Femur (tissue), 1 donor: ENCODE measurements around the gene MED31.
"Not testable (repeated sequence)": the region's sequence is repeated elsewhere in the genome, so short reads cannot be mapped to it uniquely, and the experiment has no call there.

Source experiments
- DNase-seq: peaks from one replicate; pipeline ENCODE4 v3.0.0-alpha.2; 2017

MED31 gene

GRCh38 chr17:6651354-6651918, at the start of gene MED31, which contains the start of gene C17orf100:
Gene MED31, minus strand, starts transcription at chr17:6651605. Its CDS starts 77 bp downstream, at chr17:6651528.
Gene C17orf100, plus strand, starts transcription at chr17:6651762. Its CDS starts 152 bp downstream, at chr17:6651914.
- DNase-seq: peak; percentile 96

GRCh38 chr17:6700948-6701307, 49.5 kb upstream of the MED31 start:
- DNase-seq: no peak

- no peak for DNase-seq
Observed at GRCh38 chr17:6699997-6700947, 48.9 kb upstream of the MED31 start.

- no peak for DNase-seq
Observed at GRCh38 chr17:6698004-6698403, 46.6 kb upstream of the MED31 start.

DNA sequence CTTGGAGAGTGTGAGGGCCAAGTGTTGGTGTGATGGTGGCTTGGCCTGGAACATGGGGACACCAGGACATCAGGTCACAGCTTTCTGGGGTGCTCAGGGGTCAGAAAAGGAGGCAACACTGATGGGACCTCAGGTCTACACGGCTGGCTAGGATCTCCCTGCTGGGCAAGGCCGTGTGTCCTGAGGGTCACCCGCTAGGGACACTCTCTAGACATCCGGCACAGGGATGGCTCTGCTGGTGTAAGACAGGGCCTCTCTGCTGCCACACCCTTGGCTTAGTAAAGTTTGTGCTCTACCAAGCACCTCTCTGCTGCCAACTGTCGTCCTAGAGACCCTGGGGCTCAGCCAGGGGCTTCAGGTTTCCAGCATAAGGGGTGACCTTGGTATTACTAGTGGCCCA, 45.5 kb upstream of the MED31 start:
- DNase-seq: no peak

DNA sequence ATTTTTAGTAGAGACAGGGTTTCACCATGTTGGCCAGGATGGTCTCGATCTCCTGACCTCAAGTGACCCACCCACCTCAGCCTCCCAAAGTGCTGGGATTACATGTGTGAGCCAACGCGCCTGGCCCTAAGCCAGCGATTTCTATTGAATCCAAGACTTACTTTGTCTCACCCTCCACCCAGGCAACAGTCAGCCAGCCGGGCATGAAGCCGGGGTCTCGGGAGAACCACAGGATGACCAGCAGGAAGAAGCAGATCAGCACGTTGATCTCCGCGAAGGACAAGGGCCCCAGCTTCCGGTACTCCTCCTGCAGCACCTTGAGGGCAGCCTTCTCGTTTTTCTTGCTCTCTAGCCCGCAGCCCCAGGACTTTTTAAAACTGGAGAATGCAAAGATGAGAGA, 44.2 kb upstream of the MED31 start:
- DNase-seq: no peak

GRCh38 chr17:6695051-6695450, 43.6 kb upstream of the MED31 start:
- no peak for DNase-seq

DNA sequence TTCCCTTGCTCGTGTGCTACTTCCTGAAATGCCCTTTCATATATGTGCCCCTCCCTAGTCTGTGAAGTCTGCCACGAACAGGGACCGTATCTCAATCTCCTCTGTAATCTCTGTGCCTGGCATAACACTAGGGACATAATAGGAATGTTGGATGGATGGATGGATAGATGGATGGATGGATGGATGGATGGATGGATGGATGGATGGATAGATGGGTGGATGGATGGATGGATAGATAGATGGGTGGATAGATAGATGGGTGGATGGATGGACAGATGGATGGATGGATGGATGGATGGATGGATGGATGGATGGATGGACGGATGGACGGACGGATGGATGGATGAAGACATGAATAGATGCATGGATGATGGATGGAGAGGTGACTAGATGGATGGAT, 40.6 kb upstream of the MED31 start:
- not testable (repeated sequence) for DNase-seq

DNA sequence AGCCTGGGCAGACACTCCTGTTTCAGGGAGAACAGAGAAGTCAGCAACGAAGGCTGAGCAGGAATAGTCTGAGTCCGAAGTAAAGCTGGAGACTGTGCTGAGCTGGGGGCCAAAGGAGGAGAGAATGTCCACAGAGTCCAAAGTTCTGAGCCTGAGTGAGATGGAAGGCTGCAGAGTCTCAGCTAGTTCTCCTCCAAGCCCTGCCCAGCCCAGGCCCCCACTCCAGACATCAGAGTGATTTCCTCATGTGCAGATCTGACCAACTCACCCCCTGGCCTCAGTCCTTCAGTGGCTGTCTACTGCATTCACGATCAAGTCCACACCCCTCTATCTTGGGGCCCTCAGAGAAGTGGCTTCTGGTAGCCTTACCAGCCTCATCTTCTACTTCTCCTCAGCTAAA, 40.1 kb upstream of the MED31 start:
- DNase-seq: no peak

DNA sequence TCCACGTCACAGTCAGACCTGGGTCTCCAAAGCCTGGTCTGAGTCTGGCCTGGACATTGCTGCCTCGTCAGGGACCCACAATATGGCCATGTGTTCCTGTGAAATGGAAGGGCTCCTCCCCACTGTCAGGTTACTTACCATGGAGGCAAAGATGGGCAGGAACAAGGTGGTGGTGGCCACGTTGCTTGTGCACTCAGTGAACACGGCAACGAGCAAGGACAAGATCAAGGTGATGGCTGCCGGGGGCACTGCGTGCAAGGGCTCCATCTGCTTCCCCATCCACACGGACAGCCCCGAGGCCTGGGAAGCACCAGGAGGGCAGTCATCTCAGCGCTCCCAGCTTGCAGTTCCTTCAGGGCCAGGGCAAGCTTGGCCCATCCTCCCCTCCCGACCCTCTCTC, 39.2 kb upstream of the MED31 start:
- no peak for DNase-seq

DNA sequence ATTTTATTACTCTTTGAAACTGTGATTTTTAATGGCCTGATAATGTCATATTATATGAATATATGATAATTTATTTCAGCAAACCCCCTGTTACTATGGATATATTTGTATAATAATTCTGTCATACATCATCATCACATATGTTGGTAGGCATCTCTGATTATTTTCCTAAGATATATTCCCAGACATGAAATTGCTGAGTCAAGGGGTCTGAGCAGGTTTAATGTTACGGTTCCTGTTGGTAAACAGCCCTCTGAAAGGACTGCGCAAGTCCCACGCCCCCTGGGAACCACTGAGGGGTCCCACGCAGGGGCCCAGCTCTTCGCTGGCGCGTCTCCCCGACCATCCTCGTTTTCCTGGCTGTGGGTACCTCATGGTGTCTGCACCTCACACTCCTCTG, 37.5 kb upstream of the MED31 start:
- no peak for DNase-seq

GRCh38 chr17:6686026-6686425, 34.6 kb upstream of the MED31 start:
- no peak for DNase-seq

DNA sequence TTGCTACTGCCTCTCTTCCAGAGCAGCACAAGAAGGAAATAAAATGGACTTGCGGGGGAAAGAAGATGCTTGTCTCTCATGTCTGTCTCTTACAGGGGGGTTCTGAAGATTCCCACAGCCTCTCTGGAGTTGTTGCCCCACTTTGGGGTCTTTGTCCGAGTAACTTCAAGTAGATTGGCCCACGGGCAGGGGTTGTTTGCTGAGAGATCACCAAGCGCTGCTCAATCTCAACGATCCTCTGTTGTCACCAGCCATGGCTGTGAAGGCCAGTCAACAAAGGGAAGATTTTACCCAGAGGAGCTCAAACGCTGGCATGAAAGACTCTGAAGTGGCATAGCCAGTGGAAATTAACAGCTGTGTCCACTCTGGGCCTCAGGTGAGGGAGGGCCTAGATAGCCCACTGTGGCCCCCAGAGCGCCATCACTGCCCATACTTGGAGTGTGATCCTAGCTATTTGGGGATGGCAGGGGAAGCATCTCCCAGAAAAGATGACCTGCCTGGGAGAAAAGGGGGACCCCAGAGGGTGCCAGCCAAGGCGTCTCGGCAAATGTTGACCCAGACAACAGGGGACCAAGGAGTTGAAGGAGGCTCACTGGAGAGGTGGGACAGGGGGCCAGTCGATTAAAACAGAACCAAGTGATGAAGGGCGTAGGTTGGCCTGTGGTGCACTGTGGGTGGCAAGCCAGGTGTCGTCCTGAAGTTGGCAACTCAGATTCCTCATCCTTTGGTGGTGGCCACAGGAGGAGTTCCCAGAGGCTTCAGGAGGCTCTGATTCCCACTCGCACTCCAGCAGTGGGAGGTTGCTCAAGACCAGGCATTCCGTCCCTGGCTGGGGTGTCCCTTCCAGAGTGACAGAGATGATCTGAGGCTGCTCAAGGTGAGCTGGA, 33.7 kb upstream of the MED31 start:
- DNase-seq: no peak

GRCh38 chr17:6684460-6684783, 33.0 kb upstream of the MED31 start:
- no peak for DNase-seq

- DNase-seq: no peak
Observed at GRCh38 chr17:6683730-6684459, 32.5 kb upstream of the MED31 start.

DNA sequence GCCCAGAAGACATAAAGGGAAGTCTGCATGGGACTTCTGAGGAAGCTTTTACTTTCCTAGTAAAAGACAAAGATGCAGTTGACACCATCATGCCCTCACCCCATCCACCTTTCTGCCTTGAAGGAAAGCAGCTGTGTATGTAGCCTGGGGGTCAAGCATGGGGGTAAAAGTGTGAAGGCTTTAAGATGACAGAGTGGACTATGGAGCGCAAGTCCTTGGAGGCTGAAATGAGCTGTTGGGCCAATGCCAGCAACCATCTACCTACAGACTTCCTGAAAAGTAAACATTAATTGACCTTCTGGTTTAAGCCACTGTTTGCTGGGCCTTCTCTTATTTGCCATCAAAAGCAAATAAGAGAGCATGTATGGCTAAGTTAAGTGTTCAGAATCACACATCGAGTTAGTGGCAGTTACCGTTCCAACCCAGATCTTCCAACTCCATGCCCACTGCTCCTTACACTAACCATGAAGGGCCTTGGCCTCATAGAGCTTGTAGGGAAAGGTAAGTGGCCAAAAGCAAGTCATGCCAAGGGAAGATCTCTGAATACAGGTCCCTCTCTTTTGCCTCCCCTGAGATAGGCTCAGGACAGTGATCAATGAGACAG, 31.8 kb upstream of the MED31 start:
- no peak for DNase-seq

GRCh38 chr17:6682339-6682738, 30.9 kb upstream of the MED31 start:
- DNase-seq: no peak

DNA sequence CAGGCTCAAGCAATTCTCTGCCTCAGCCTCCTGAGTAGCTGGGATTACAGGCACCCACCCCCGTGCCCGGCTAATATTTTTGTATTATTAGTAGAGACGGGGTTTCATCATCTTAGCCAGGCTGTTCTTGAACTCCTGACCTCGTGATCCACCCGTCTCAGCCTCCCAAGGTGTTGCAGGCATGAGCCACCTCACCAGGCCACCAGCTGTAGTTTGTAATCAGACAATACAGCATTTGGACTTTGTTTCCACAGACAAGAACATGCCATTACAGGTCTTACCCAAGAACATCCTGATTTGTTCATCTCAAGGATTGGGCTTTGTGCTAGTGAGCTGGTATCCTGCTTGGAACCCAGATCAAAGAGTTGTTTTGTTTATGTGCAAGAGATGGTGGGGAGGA, 30.3 kb upstream of the MED31 start:
- no peak for DNase-seq

- DNase-seq: no peak
Observed at GRCh38 chr17:6681176-6681575, 29.8 kb upstream of the MED31 start.

DNA sequence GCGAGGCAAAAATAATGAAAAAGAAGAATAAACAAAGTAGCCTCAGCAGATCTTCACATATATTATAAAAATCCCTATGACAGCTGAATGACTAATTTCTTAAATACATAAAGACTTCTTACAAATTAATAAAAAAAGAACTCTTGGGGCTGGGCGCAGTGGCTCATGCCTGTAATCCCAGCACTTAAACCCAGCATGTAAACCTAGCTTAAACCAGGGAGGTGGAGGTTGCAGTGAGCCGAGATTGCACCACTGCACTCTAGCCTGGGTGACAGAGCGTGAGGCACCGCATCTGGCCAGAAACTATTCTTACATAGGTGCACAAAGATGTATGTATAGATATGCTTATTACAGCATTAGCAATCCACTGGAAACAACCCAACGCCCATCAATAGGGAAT, 27.8 kb upstream of the MED31 start:
- no peak for DNase-seq

GRCh38 chr17:6677946-6678345, 26.5 kb upstream of the MED31 start:
- no peak for DNase-seq

DNA sequence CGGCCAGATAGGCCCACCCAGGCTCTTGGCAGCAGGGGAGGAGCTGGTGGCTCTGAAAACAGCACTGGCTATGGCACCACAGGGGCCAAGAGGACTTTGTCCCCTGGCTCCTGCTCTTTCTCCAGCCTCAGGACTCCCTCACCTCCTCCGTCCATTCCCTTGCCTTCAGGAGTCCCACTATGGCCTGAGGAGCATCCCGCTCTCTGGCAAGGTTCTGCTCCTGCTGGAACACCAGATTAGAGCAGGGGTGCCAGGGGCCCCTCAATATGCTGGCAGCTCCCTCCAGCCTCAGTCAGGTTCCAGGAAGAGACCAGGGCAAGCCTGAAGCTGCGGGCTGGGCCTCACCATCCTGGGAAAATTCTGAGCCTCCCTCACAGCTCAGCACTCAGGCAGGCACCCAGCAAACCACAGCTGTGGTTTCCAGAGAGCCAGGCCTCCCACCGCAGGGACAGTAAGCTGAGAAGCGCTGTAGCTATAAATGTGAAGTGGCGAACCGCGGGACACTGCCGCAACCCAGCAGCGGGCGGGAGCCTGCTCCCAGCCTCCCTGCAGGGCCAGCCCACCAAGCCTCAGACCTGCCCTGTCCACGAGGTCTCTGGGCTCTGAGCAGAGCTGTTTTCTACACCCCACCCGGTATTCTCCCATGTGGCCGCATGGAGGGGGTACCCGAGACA, 25.9 kb upstream of the MED31 start:
- peak; percentile 83 for DNase-seq
